HG03378 (cell line): ENCODE measurements around the gene ARHGEF12.

Source experiments
- ATAC-seq: cut with Tn5 transposase; IDR thresholded peaks from one replicate; pipeline ENCODE4 v1.9.1; 2021; ENCODE audit warnings: mild to moderate bottlenecking, moderate library complexity; ENCODE audit not compliant: unreplicated experiment

Gene ARHGEF12

DNA sequence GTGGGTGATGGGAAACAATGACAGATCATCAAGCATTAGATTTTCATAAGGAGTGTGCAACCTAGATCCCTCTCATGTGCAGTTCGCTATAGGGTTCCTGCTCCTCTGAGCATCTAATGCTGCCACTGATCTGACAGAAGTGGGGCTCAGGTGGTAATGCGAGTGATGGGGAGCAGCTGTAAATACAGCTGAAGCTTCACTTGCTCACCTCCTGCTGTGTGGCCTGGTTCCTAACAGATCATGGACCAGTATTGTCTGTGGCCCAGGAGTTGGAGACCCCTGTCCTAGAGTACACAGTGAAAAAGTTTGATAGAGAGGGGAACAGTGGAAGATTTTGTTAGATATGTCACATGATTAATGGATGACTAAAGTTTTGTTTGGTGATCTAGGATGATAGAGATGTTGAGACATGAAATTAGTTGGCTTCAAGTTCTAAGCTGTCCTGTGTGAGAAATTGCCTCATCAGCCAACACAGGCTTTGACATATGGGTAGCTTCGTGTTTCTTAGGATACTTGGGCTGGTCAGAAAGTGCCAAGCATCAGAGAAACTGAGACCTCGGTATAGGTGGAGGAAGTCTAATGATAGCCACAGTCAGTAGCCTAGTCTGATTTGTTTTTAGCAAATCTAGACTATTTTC is 47.4 kb downstream of the ARHGEF12 start:
- no peak for ATAC-seq

DNA sequence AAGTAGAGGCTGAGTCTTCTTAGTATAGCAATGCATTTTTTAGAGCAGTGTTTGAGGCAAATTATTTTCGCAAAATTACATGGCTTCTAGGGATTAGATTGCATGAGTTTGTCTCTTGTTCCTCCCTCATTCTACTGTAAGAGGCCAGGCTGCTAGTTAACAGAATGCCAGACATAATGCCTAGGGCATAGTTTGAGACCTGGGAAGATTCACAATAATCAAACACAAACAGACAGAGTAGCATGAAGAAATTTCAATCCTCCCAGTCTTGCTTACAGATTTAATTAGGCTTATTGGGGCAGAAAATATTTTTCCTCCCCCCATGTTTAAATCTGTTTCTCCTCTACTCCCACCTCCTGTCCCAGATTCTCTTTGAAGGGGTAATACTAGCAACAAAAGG is 48.3 kb downstream of the ARHGEF12 start:
- no peak for ATAC-seq

DNA sequence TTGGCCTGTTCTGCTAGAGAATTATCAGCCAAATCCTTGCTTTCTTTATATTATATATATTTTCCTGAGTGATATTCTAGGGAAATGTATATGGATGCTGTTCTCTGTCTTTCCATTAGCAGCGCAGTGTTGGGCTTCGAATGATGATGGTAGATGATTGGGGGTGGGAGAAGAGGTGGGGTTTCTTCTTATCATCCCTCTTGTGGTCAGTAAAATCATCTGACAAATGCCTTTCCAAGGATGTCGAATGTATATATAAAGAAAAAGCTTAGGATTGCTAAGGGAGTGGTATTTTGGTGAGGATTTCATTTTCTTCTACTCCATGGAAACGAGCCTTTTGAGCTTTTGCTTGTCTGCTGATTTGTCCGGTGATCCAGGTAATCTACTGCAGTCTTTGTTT is 48.9 kb downstream of the ARHGEF12 start:
- ATAC-seq: no peak

DNA sequence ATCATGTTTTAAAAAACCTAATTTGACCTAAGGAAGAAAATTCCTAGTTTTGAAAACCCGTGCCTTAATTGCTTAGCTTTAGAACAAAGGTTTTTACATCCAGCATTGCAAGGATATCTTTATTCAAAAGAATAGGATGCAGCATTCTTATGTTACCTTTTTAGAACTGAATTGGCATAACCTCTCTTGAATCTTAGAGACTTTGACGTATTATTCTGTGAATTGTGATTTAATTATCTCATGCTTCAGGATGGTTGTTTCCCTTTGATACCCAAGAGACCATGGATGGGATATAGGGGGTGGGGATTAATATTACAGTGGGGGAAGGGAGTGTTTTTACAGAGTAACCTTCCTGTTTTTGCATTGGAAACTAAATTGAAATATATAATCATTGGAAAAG is 49.4 kb downstream of the ARHGEF12 start:
- no peak for ATAC-seq

- no peak for ATAC-seq
Measured at GRCh38 chr11:120386318-120386717, 50.1 kb downstream of the ARHGEF12 start.

DNA sequence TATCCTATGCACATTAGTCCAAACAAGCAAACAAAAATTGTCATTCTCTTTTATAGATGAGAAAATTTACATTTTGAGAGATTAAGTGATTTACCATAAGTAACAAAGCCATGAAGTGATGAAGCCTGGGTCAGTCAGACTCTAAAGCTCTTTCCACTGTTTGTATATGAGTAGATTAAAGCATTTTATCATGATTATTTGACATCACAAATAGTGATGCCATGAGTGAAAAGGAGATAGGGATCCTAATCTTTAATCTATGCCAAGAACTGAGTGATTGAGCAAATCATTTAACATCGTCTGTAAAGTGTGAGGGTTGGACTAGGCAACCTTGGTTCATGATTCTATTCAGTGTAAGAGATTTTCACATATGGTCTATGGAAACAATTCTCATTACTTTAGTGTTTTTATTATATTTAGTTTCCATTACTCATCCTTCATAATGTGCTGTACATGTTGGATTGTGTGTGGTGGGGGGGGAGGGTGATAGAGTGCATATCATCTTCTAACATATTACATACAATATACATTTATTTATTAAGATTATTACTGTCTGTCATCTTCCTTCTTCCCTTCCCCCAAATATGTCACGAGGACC is 50.7 kb downstream of the ARHGEF12 start:
- no peak for ATAC-seq

DNA sequence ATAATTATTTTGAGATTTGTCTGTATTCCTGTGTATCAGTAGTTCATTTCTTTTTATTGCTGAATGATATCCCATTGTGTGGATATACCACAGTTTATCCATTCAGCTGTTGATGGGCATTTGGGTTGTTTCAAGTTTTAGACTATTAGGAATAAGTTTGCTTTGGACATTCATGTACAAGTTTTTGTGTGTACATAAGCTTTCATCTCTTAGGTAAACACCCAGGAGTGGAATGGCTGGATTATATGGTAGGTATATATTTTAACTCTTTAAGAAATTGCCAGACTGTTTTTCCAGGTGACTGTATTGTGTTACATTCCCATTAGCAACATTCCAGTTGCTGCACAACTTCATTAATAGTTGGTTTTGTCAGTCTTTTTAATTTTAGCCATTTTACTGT is 52.0 kb downstream of the ARHGEF12 start:
- no peak for ATAC-seq

DNA sequence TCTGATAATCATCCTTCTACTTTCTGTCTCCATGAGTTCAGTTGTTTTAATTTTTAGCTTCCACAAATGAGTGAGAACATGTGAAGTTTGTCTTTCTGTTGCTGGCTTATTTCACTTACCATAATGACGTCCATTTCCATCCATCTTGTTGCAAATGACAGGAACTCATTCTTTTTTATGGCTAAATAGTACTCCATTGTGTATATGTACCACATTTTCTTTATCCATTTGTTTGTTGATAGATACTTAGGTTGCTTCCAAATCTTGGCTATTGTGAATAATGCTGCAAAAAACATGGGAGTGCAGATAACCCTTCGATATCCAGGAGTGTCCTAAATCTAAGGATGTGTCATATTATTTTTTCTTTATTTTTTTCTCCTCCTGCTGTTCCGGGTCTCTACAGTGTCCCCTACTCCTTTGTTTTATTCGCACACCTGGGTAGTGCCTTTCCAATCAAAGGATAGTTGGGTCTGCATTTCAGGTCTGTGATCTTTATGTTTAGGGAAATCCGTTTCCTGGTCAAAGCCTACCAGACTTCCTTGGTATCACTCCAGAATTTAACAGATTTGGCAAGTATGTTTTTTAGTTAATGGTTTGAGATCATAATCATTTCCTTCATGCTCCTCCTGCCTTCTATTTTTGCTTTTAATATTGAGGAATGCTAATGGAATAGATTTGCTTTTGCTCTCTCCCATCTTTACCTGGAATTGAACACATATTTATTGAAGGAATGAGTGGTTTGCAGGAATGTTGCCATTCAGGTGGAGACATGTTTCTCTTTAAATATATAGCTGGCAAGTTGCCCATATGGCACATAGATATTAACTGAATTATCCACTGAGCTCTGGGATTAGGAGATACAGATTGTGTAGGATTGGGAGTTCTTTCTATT is 53.7 kb downstream of the ARHGEF12 start:
- ATAC-seq: no peak

DNA sequence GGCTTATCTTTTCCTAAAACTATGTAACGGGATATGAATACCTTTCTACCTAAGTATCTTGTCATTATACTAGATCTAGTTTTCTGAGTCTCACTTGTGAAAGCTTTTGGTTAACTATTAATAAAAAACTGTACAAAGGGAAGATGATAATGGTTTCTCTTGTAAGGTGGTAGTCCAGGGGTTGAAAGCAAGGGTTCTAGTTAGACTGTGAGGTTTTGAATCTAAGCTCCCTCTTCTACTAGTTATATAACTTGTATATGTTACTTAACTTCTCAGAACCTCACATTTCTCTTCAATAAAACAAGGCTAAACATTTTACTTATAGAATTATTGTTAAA is 54.3 kb downstream of the ARHGEF12 start:
- ATAC-seq: no peak

DNA sequence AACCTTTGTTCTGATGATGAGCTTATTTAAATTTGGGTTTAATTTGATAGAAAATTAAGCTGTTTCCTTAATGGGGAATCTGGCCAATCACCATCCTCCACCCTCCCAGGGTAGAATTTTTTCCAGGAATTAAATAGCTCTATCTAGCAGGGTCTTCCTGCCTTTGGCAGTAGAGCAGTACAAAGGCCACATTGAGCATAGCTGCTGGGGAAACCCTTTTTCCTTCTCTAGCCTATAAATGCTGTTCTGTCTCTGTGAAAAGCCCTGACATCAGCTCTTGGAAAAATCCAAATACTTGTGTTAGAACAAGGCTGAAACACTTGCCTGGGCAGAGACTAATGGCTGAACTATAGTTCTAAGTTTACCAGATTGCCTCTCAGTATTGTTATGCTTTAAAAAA is 55.1 kb downstream of the ARHGEF12 start:
- ATAC-seq: no peak

DNA sequence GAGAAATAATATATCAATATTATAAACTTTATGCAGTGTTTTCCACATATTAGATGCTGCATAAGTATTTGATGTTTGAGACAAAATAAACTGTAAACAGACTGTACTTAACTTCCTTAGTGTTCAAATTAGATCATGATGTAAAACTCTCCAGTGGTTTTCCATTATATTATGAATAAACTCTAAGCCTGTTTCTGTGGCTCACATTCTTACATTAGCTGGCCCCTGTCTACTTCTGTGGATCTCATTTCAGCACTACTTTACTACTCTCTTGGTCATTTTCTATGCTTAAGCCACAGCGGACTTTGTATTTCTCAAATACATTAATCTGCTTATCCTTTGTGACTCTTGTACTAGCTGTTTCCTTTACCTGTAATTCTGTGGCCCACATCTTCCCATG is 55.6 kb downstream of the ARHGEF12 start:
- no peak for ATAC-seq

- ATAC-seq: no peak
Measured at GRCh38 chr11:120392314-120392713, 56.1 kb downstream of the ARHGEF12 start.

DNA sequence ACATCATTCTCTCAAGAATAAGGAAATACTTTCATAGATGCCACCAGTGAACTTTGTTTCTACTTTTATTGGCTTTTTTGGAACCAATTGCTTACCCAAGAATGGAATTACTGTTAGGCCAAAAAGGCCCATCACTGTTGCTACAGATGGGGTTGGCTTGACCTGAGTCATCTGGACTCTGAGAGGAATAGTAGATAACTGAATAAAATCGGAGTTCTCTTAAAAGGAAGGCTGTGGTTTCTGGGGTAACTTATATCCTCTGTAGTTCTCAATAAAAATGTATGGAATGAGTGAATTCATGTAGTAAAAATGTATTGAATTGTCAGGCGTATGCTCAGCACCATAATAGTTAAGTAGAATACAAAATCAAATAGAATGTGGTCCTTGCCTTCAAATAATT is 56.6 kb downstream of the ARHGEF12 start:
- ATAC-seq: no peak

DNA sequence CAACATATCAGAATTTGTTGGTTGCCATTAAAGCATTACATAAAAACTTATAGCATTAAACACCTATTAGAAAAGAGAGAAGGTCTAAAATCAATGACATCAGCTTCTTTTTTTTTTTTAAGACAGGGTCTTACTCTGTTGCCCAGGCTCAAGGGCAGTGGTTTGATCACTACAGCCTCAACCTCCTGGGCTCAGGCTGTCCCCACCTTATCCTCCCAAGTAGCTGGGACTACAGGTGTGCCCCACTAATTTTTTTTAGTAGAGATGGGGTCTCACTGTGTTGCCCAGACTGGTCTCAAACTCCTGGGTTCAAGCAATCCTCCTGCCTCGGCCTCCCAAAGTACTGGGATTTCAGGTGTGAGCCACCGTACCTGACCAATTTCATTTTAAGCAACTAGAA is 57.9 kb downstream of the ARHGEF12 start:
- no peak for ATAC-seq

GRCh38 chr11:120395778-120396177 is 59.6 kb downstream of the ARHGEF12 start:
- ATAC-seq: no peak

DNA sequence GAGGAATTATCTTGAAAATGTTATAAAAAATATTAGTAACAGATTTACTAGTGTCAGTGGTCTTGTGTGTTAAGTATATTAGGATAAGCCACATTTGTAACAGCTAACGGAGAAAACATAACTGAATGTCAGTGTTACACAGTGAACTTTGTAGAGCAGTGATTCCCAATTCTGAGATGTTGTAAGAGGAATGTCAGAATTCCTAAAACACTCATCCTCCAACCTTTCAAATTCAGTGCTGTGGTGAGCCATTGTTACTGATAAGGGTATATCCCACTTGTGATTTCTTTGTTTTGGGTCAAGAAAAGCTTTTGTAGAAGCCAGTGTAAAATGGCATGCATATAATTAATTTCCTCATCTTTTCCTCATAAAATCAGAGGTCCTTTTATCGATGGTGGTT is 61.9 kb downstream of the ARHGEF12 start:
- ATAC-seq: no peak

- no peak for ATAC-seq
Measured at GRCh38 chr11:120399307-120399706, 63.1 kb downstream of the ARHGEF12 start.

GRCh38 chr11:120400564-120401364 is 64.6 kb downstream of the ARHGEF12 start:
- ATAC-seq: no peak

GRCh38 chr11:120401506-120401905 is 65.3 kb downstream of the ARHGEF12 start:
- no peak for ATAC-seq

DNA sequence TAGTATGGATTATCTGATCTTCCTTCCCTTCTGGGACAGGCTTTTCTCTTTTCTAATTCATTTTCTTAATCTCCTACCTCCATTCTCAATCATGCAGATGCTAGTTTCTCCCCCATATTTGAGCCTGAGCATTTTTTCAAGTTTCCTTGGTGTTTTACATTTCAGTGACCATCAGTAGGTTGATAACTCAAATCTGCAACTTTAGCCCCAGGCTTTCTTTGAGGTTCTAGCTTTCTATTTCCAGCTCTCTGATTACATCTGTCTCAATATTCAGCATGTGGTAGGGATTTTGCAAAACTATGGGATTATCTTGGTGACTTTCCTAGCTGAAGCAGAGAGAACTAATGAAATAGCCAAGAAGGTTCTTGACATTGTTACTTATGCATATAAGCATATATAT is 67.8 kb downstream of the ARHGEF12 start:
- ATAC-seq: no peak

DNA sequence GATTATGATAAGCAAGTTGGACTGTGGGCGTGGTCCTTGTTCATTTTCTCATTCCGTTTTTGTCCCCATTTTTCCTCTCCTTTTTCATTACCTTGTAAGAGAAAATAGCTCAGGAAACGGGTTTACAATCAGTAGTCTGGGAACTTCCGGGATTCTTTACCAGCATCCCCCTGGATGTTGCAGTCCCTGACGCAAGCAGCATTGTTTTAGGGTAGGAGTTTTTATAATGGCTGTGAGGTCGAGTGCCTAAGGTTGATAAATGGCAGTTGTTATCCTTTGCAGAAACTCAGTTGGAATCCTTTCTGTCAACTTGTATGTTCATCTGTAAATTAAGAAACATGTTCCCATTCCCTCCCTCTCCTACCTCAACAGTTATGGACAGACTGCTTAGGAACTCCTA is 68.3 kb downstream of the ARHGEF12 start:
- no peak for ATAC-seq
